Caco-2 (cell line): Measurements from ENCODE around the gene DPYSL5. TPM values are rescaled to one million over a fixed set of nuclear protein-coding genes. Genes with fewer than 3 reads are reported as not detected.

Source experiments
- BruUV-seq: library from RNA; stranded (reverse); fragments of 400-500 nt; replicated peaks from 2 replicates; lab custom pipeline; 2021; lab: Mats Ljungman, UMichigan
- CTCF ChIA-PET: fragments of 300-600 bp; sonication (Branson Sonifier 250); formaldehyde crosslinking; loops from one replicate; lab custom pipeline; 2022; ENCODE audit warnings: antibody characterized with exemption; lab: Charles Lee
- POLR2A ChIA-PET: fragments of 300-600 bp; sonication (Branson Sonifier 250); formaldehyde crosslinking; loops from one replicate; lab custom pipeline; 2022; ENCODE audit warnings: antibody characterized with exemption; lab: Charles Lee
- DNase-seq, 2 experiments: peaks; one replicate each; pipeline versions ENCODE4 v3.0.0 to v3.0.0-alpha.2; 2020 to 2022
- H3K27me3 ChIP-seq: replicated peaks from 2 replicates; pipeline ENCODE4 v1.6.0; 2011; ENCODE audit warnings: low read length; ENCODE audit not compliant: control insufficient read depth, insufficient read depth
- H3K36me3 ChIP-seq: 2 replicates; pipeline ENCODE4 v1.5.1; 2011; ENCODE audit warnings: low read length; ENCODE audit not compliant: control insufficient read depth, insufficient read depth
- H3K4me1 ChIP-seq: fragments of 250-450 bp; sonication (Bioruptor Pico); 2 replicates; pipeline ENCODE4 v1.5.1; 2020; ENCODE audit warnings: mild to moderate bottlenecking
- H3K4me3 ChIP-seq: 2 replicates; pipeline ENCODE4 v1.5.1; 2011; ENCODE audit warnings: low read depth, mild to moderate bottlenecking, control low read depth, low read length
- H3K9me3 ChIP-seq: fragments of 250-450 bp; sonication (Bioruptor Pico); 2 replicates; pipeline ENCODE4 v1.5.1; 2020; ENCODE audit warnings: mild to moderate bottlenecking, moderate library complexity
- H3K27ac Mint-ChIP-seq: one replicate; pipeline ENCODE4 v1.8.0; 2022; ENCODE audit warnings: mixed read lengths; ENCODE audit not compliant: unreplicated experiment
- H3K27me3 Mint-ChIP-seq: one replicate; pipeline ENCODE4 v1.8.0; 2022; ENCODE audit warnings: mixed read lengths; ENCODE audit not compliant: insufficient read depth, unreplicated experiment
- H3K36me3 Mint-ChIP-seq: one replicate; pipeline ENCODE4 v1.8.0; 2022; ENCODE audit warnings: mild to moderate bottlenecking, mixed read lengths; ENCODE audit not compliant: insufficient read depth, unreplicated experiment
- H3K4me1 Mint-ChIP-seq: one replicate; pipeline ENCODE4 v1.8.0; 2022; ENCODE audit warnings: low read depth, mixed read lengths; ENCODE audit not compliant: unreplicated experiment
- H3K4me3 Mint-ChIP-seq: one replicate; pipeline ENCODE4 v1.8.0; 2022; ENCODE audit warnings: mild to moderate bottlenecking, moderate library complexity, mixed read lengths; ENCODE audit not compliant: unreplicated experiment
- H3K9me3 Mint-ChIP-seq: one replicate; pipeline ENCODE4 v1.8.0; 2022; ENCODE audit warnings: mixed read lengths; ENCODE audit not compliant: unreplicated experiment
- intact Hi-C: fragments of 100-400 bp; cut with micrococcal nuclease; formaldehyde crosslinking; loops from one replicate; pipeline ENCODE4 v1.10.0; 2022; ENCODE audit not compliant: unreplicated experiment
- total RNA-seq: library from RNA; stranded (reverse); gene quantifications from 2 replicates; pipeline ENCODE4 v1.2.3, GENCODE V29; 2022
- TF ChIP-seq, protein P1 (sequence below), 2 experiments: fragments of 200-600 bp in 1 of 2; IDR thresholded peaks; 1 replicate in 1 of 2; 2 replicates in 1 of 2; pipeline versions ENCODE4 v1.5.1 to v1.8.0; 2011 to 2022; ENCODE audit warnings: antibody characterized with exemption in 1 of 2, control low read depth in 1 of 2, inconsistent platforms in 1 of 2, low read depth in 1 of 2, low read length in 1 of 2, mild to moderate bottlenecking in 1 of 2, moderate library complexity in 1 of 2; ENCODE audit not compliant: insufficient read depth in 1 of 2, severe bottlenecking in 1 of 2, unreplicated experiment in 1 of 2

DPYSL5 gene
- total RNA-seq, 1 experiment from 2014 or later: 2.4 TPM

- Mint-ChIP-seq H3K27me3 (peaks cover 4% of the 10 kb centered on the region), H3K27ac (no peak overlapping the region), H3K4me1 (no peaks in the 10 kb centered on the region), H3K9me3 (no peaks in the 10 kb centered on the region), H3K36me3 (no peaks in the 10 kb centered on the region), H3K4me3 (no peak overlapping the region)
- TF ChIP-seq, protein P1, sequence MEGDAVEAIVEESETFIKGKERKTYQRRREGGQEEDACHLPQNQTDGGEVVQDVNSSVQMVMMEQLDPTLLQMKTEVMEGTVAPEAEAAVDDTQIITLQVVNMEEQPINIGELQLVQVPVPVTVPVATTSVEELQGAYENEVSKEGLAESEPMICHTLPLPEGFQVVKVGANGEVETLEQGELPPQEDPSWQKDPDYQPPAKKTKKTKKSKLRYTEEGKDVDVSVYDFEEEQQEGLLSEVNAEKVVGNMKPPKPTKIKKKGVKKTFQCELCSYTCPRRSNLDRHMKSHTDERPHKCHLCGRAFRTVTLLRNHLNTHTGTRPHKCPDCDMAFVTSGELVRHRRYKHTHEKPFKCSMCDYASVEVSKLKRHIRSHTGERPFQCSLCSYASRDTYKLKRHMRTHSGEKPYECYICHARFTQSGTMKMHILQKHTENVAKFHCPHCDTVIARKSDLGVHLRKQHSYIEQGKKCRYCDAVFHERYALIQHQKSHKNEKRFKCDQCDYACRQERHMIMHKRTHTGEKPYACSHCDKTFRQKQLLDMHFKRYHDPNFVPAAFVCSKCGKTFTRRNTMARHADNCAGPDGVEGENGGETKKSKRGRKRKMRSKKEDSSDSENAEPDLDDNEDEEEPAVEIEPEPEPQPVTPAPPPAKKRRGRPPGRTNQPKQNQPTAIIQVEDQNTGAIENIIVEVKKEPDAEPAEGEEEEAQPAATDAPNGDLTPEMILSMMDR (IDR thresholded peaks at IDR 0.05; ENCODE audit: insufficient read depth in 1 of 2, low read depth in 1 of 2, low read length in 1 of 2, severe bottlenecking in 1 of 2, unreplicated experiment in 1 of 2): no peak
- intact Hi-C loops: no loop called here
- Histone ChIP-seq H3K36me3 (no peaks in the 10 kb centered on the region), H3K27me3 (no peaks in the 10 kb centered on the region), H3K4me1 (0 out of 2 replicates have a peak, but pooled peaks cover 3% of the 10 kb centered on the region), H3K9me3 (no peaks in the 10 kb centered on the region), H3K4me3 (no peak overlapping the region)
- no peak for DNase-seq
- BruUV-seq: no TSS peak
- ChIA-PET CTCF (no interaction called here), POLR2A (no interaction called here)
Measured at GRCh38 chr2:26978061-26978596, 130.2 kb downstream of the DPYSL5 start.

- BruUV-seq: no TSS peak
- Histone ChIP-seq H3K36me3 (no peaks in the 10 kb centered on the region), H3K4me1 (0 out of 2 replicates have a peak, but pooled peaks cover 3% of the 10 kb centered on the region), H3K27me3 (no peaks in the 10 kb centered on the region), H3K4me3 (no peak overlapping the region), H3K9me3 (no peaks in the 10 kb centered on the region)
- Mint-ChIP-seq H3K27me3 (peaks cover 4% of the 10 kb centered on the region), H3K4me1 (no peaks in the 10 kb centered on the region), H3K27ac (no peak overlapping the region), H3K4me3 (no peak overlapping the region), H3K36me3 (no peaks in the 10 kb centered on the region), H3K9me3 (no peaks in the 10 kb centered on the region)
- TF ChIP-seq, protein P1 (IDR thresholded peaks at IDR 0.05; ENCODE audit: insufficient read depth in 1 of 2, low read depth in 1 of 2, low read length in 1 of 2, severe bottlenecking in 1 of 2, unreplicated experiment in 1 of 2): no peak
- ChIA-PET CTCF (no interaction called here), POLR2A (no interaction called here)
- no peak for DNase-seq
- intact Hi-C loops: no loop called here
Measured at GRCh38 chr2:26979741-26980140, 131.8 kb downstream of the DPYSL5 start.

DNA sequence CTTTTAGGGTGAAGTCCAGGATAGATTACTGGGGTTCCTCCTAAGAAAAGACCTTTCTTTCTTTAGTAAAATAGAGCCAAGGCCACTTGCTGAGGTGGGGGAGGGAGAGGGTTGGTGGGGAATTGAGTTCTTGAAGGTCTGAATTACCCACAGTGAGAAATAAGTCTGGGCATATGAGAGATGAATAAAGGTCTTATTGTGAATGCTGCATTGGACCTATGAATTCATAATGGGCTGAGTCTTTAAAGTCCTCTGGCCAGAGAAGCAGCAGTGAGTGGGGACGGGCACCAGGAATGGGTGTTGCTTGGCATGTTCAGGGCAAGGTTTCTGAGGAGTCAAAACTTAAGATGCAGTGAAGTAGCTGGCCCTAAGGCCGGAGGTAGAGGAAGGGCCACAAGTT is 133.0 kb downstream of the DPYSL5 start:
- H3K27me3 ChIP-seq: no peaks in the 10 kb centered on the region
- Mint-ChIP-seq H3K4me1 (no peaks in the 10 kb centered on the region), H3K9me3 (no peaks in the 10 kb centered on the region), H3K4me3 (no peak overlapping the region), H3K27ac (no peak overlapping the region), H3K36me3 (no peaks in the 10 kb centered on the region), H3K27me3 (peaks cover 4% of the 10 kb centered on the region)
- intact Hi-C loops: no loop called here
- ChIA-PET CTCF (interaction anchor here (3.0 kb wide), 1 partner anchor 19 kb away, joined by 13 read pairs; no protein-coding TSS in a partner anchor), POLR2A (no interaction called here)
- no peaks in the 10 kb centered on the region for H3K36me3 ChIP-seq
- no TSS peak for BruUV-seq
- 0 out of 2 replicates have a peak, but pooled peaks cover 3% of the 10 kb centered on the region for H3K4me1 ChIP-seq
- DNase-seq: no peak
- H3K9me3 ChIP-seq: no peaks in the 10 kb centered on the region
- TF ChIP-seq, protein P1 (IDR thresholded peaks at IDR 0.05; ENCODE audit: insufficient read depth in 1 of 2, low read depth in 1 of 2, low read length in 1 of 2, severe bottlenecking in 1 of 2, unreplicated experiment in 1 of 2): no peak
- H3K4me3 ChIP-seq: no peak overlapping the region
